Endothelial cell of umbilical vein (primary cell): ENCODE measurements around the gene ITPR1. TPM values are rescaled to one million over a fixed set of nuclear protein-coding genes. Genes with fewer than 3 reads are reported as not detected.

ENCODE experiments used
- BruUV-seq: library from RNA; stranded (reverse); fragments of 400-500 nt; replicated peaks from 2 replicates; lab custom pipeline; 2021; lab: Mats Ljungman, UMichigan
- CTCF ChIA-PET: fragments of 300-600, 350-600 bp; sonication (Branson Sonifier 250); formaldehyde crosslinking; loops from one replicate; lab custom pipeline; 2021; ENCODE audit warnings: antibody characterized with exemption, inconsistent platforms; lab: Charles Lee
- POLR2A ChIA-PET: fragments of 300-600, 350-600 bp; sonication (Branson Sonifier 250); formaldehyde crosslinking; loops from one replicate; lab custom pipeline; 2021; ENCODE audit warnings: antibody characterized with exemption, inconsistent platforms; lab: Charles Lee
- DNase-seq: peaks from one replicate; pipeline ENCODE4 v3.0.0-alpha.2; 2011; ENCODE audit warnings: low read depth, low spot score
- FAIRE-seq: peaks from 2 replicates; lab custom pipeline; 2011; peaks lifted over from hg19 to GRCh38; lab: Jason Lieb, UNC
- H2AFZ ChIP-seq: 2 replicates; pipeline ENCODE4 v1.6.0; 2012; ENCODE audit warnings: low read depth, low read length, control low read depth, inconsistent platforms
- H3K27ac ChIP-seq: 2 replicates; pipeline ENCODE4 v1.5.1; 2011; ENCODE audit warnings: low read depth, mild to moderate bottlenecking, control low read depth, low read length, moderate library complexity; ENCODE audit not compliant: insufficient read depth
- H3K27me3 ChIP-seq, 2 experiments: 2 replicates each; pipeline versions ENCODE4 v1.6.0 to v1.6.1; 2011; ENCODE audit warnings: low read length in 2 of 2, mixed read lengths in 1 of 2; ENCODE audit not compliant: control insufficient read depth in 2 of 2, insufficient read depth in 2 of 2
- H3K36me3 ChIP-seq, 2 experiments: 2 replicates in 1 of 2; 3 replicates in 1 of 2; pipeline ENCODE4 v1.5.1; 2011; ENCODE audit warnings: low read length in 2 of 2, mild to moderate bottlenecking in 1 of 2, moderate library complexity in 1 of 2; ENCODE audit not compliant: control insufficient read depth in 2 of 2, insufficient read depth in 2 of 2; ENCODE audit errors: extremely low read depth in 1 of 2
- H3K4me1 ChIP-seq: 3 replicates; pipeline ENCODE4 v1.5.1; 2011; ENCODE audit warnings: mild to moderate bottlenecking, low read length; ENCODE audit not compliant: control insufficient read depth, insufficient read depth; ENCODE audit errors: extremely low read depth
- H3K4me2 ChIP-seq: 2 replicates; pipeline ENCODE4 v1.6.1; 2011; ENCODE audit warnings: low read length, control low read depth, mixed read lengths; ENCODE audit not compliant: insufficient read depth
- H3K4me3 ChIP-seq, 3 experiments: fragments of 200-600 bp in 1 of 3; sonication (generic), shearing (Covaris generic) in 1 of 3; replicated peaks in 1 of 3; 2 replicates each; pipeline ENCODE4 v1.5.1; 2011 to 2016; ENCODE audit warnings: control low read depth in 3 of 3, low read length in 3 of 3, mild to moderate bottlenecking in 2 of 3, inconsistent platforms in 1 of 3, low read depth in 1 of 3, moderate library complexity in 1 of 3; ENCODE audit not compliant: insufficient read depth in 1 of 3
- H3K79me2 ChIP-seq: 2 replicates; pipeline ENCODE4 v1.6.0; 2012; ENCODE audit warnings: low read length, inconsistent platforms; ENCODE audit not compliant: control insufficient read depth, insufficient read depth
- H3K9ac ChIP-seq: replicated peaks from 2 replicates; pipeline ENCODE3; 2011; ENCODE audit warnings: low read length, control low read depth; ENCODE audit not compliant: insufficient read depth; ENCODE audit errors: extremely low read depth
- H3K9me1 ChIP-seq: replicated peaks from 3 replicates; pipeline ENCODE4 v1.6.0; 2011; ENCODE audit warnings: mild to moderate bottlenecking, low read length; ENCODE audit not compliant: control insufficient read depth, insufficient read depth; ENCODE audit errors: extremely low read depth
- H3K9me3 ChIP-seq: replicated peaks from 2 replicates; pipeline ENCODE4 v1.5.1; 2012; ENCODE audit warnings: low read length, inconsistent platforms; ENCODE audit not compliant: control insufficient read depth, insufficient read depth
- H4K20me1 ChIP-seq: replicated peaks from 2 replicates; pipeline ENCODE3; 2011; ENCODE audit warnings: mild to moderate bottlenecking, low read length; ENCODE audit not compliant: control insufficient read depth, insufficient read depth; ENCODE audit errors: extremely low read depth
- CTCF ChIP-seq, 2 donors: IDR thresholded peaks; 1 replicate in 1 of 2; 2 replicates in 1 of 2; pipeline ENCODE4 v1.5.1; 2011; ENCODE audit warnings: low read length in 2 of 2, mild to moderate bottlenecking in 2 of 2, moderate library complexity in 2 of 2, control low read depth in 1 of 2, inconsistent platforms in 1 of 2, low read depth in 1 of 2; ENCODE audit not compliant: insufficient read depth in 1 of 2; ENCODE audit errors: extremely low read depth in 1 of 2
- EZH2 ChIP-seq: IDR thresholded peaks from 2 replicates; pipeline ENCODE4 v1.6.1; 2012; ENCODE audit warnings: borderline replicate concordance, low read depth, mild to moderate bottlenecking, moderate library complexity, low read length, inconsistent platforms; ENCODE audit not compliant: severe bottlenecking
- FOS ChIP-seq: IDR thresholded peaks from 2 replicates; pipeline ENCODE4 v1.6.1; 2011; ENCODE audit warnings: mild to moderate bottlenecking, low read length, moderate library complexity, borderline replicate concordance; ENCODE audit not compliant: insufficient read depth
- GATA2 ChIP-seq: IDR thresholded peaks from 2 replicates; pipeline ENCODE4 v1.7.0; 2011; ENCODE audit warnings: low read depth, mild to moderate bottlenecking, moderate library complexity, mixed read lengths, low read length; ENCODE audit not compliant: insufficient read length, insufficient read depth
- JUN ChIP-seq: IDR thresholded peaks from 2 replicates; pipeline ENCODE4 v1.6.1; 2011; ENCODE audit warnings: borderline replicate concordance, low read depth; ENCODE audit not compliant: insufficient read length, insufficient read depth
- MAX ChIP-seq: IDR thresholded peaks from 2 replicates; pipeline ENCODE4 v1.6.1; 2011; ENCODE audit not compliant: insufficient read depth, insufficient read length
- MYC ChIP-seq: IDR thresholded peaks from one replicate; pipeline ENCODE4 v1.6.1; 2011; ENCODE audit warnings: mild to moderate bottlenecking, low read depth, low read length
- POLR2A ChIP-seq: IDR thresholded peaks from 2 replicates; pipeline ENCODE4 v1.6.1; 2012; ENCODE audit warnings: low read depth, mild to moderate bottlenecking, control low read depth, low read length
- POLR2AphosphoS5 ChIP-seq: IDR thresholded peaks from 2 replicates; pipeline ENCODE4 v1.6.1; 2012; ENCODE audit warnings: low read depth, mild to moderate bottlenecking, control low read depth, low read length, moderate library complexity; ENCODE audit not compliant: insufficient read depth
- dilution Hi-C: fragments of 300-500 bp; cut with MboI; formaldehyde crosslinking; loops from one replicate; pipeline ENCODE4 v1.15.0; 2019; ENCODE audit warnings: low sequenced_read_pairs; ENCODE audit not compliant: extremely low pct_ligation_motif_present
- intact Hi-C: fragments of 100-400 bp; cut with micrococcal nuclease; formaldehyde crosslinking; loops from one replicate; pipeline ENCODE4 v1.10.0; 2022
- polyA plus RNA-seq, 4 experiments: library from polyadenylated mRNA; depleted of rRNA in 3 of 4; stranded (reverse) in 3 of 4; unstranded in 1 of 4; fragments of >200 nt; gene quantifications; 2 replicates each; pipeline versions ENCODE4 v1.2.1 to v1.2.3, GENCODE V29; 2011 to 2012; ENCODE audit warnings: missing spikeins in 1 of 4
- total RNA-seq: library from RNA; stranded (reverse); gene quantifications from 2 replicates; pipeline ENCODE4 v1.2.3, GENCODE V29; 2021

The ITPR1 gene
- total and polyA plus RNA-seq, 2 donors (not counting 3 experiments of a cell fraction or from before 2014, with no cell fraction given), result 5.1 to 16.1 TPM

- POLR2A ChIA-PET, result no interaction called here
- no peak overlapping the region for H3K27ac ChIP-seq
- H3K4me2 ChIP-seq, result no peak overlapping the region
- no peaks in the 10 kb centered on the region for H3K79me2 ChIP-seq
- intact Hi-C loops (no loop called here), dilution Hi-C loops (no loop called here)
- BruUV-seq, result no TSS peak
- FAIRE-seq, result no peak
- no peaks in the 10 kb centered on the region for H3K9me3 ChIP-seq
- DNase-seq, result no peak
- H3K9ac ChIP-seq, result no peak overlapping the region
- no peak overlapping the region for H2AFZ ChIP-seq
- H3K9me1 ChIP-seq, result no peaks in the 10 kb centered on the region
- no peak overlapping the region for H3K4me3 ChIP-seq
- H3K27me3 ChIP-seq, result no peaks in the 10 kb centered on the region
- H3K4me1 ChIP-seq, result peaks cover under 1% of the 10 kb centered on the region
- H3K36me3 ChIP-seq, result no peaks in the 10 kb centered on the region
- TF ChIP-seq FOS, result no peak
- no peak for TF ChIP-seq GATA2
- TF ChIP-seq EZH2, result no peak
- TF ChIP-seq POLR2AphosphoS5, result no peak
- H4K20me1 ChIP-seq, result no peaks in the 10 kb centered on the region
- CTCF ChIA-PET, result interaction anchor here (0.7 kb wide), 1 partner anchor 13 kb away, joined by 3 read pairs; no protein-coding TSS in a partner anchor
Observed at GRCh38 chr3:4808637-4809036, 315.5 kb downstream of the ITPR1 start.

GRCh38 chr3:4809922-4810321, 316.8 kb downstream of the ITPR1 start:
- no peaks in the 10 kb centered on the region for H3K27me3 ChIP-seq
- dilution Hi-C loops (no loop called here), intact Hi-C loops (no loop called here)
- no peak overlapping the region for H3K9ac ChIP-seq
- BruUV-seq, result no TSS peak
- no peak overlapping the region for H3K27ac ChIP-seq
- no peak for DNase-seq
- H3K4me2 ChIP-seq, result no peak overlapping the region
- no peaks in the 10 kb centered on the region for H3K79me2 ChIP-seq
- POLR2A ChIA-PET, result no interaction called here
- H4K20me1 ChIP-seq, result no peaks in the 10 kb centered on the region
- CTCF ChIA-PET, result interaction anchor here (1.2 kb wide), 1 partner anchor 28 kb away, joined by 4 read pairs; no protein-coding TSS in a partner anchor
- no peaks in the 10 kb centered on the region for H3K36me3 ChIP-seq
- no peak overlapping the region for H2AFZ ChIP-seq
- H3K9me3 ChIP-seq, result no peaks in the 10 kb centered on the region
- no peaks in the 10 kb centered on the region for H3K9me1 ChIP-seq
- peaks cover 12% of the 10 kb centered on the region for H3K4me1 ChIP-seq
- no peak for FAIRE-seq
- TF ChIP-seq CTCF (IDR thresholded peaks at IDR 0.05; ENCODE audit: extremely low read depth in 1 of 2, insufficient read depth in 1 of 2, low read depth in 1 of 2, low read length in 2 of 2), result no peak
- TF ChIP-seq MYC, result no peak
- TF ChIP-seq FOS, result no peak
- TF ChIP-seq GATA2, result no peak
- TF ChIP-seq MAX, result no peak
- no peak for TF ChIP-seq POLR2A
- no peak for TF ChIP-seq JUN
- no peak for TF ChIP-seq POLR2AphosphoS5
- no peak for TF ChIP-seq EZH2
- no peak overlapping the region for H3K4me3 ChIP-seq
